M059J (cell line): ENCODE results near the gene NT5C3A. TPM values are rescaled to one million over a fixed set of nuclear protein-coding genes. Genes with fewer than 3 reads are reported as not detected.
"Not testable (repeated sequence)": the region's sequence is repeated elsewhere in the genome, so short reads cannot be mapped to it uniquely, and the experiment has no call there.

ENCODE experiments used
- DNase-seq: peaks from one replicate; pipeline ENCODE4 v3.0.0-alpha.2; 2012; ENCODE audit warnings: low read depth
- total RNA-seq: library from RNA; depleted of rRNA; stranded (reverse); fragments of >200 nt; shearing (Covaris generic); gene quantifications from 2 replicates; pipeline ENCODE4 v1.2.3, GENCODE V29; 2014; rRNA removed

The NT5C3A gene
- total RNA-seq = 42.7 and 43.7 TPM in 2 replicates

DNA sequence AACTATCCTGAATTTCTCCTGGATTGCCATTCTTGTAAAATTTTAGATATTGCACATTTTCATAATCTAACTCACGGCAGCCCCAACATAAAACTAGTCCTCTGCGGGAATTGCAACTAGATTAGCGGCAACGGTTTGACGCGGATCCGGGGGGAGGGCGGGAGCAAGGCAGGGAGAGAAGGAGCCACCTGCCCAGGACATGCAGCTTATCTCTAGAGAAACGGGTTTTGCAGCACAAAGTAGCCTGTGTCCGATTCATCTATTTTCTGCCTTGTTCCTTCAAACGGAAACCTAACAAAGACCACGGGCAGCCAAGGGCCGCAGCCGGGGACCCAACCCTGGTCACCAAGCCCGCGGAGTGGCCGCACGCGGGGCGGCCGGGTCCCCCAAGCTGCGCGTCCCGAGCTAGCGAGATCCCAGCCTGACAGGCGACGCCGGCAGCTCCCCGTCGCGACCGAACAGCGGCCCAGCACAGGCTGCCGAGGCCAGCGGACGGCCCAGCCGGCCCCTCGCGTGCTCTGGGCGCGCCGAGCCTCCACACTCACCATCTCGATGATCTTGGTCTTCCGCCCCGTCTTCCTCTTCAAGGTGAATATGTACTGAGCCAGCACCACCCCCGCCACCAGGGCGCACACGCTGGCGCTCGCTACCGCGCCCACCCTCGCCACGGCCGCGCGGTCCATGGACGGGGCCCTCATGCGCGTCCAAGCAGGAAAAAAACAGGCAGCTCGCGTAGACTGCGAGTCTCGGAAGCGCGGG, at the start of gene NT5C3A:
TSS of gene NT5C3A (minus strand) at position 754 of the 759 bp plus-strand sequence. CDS start at position 683, 71 bp downstream.
- peak; percentile 58 for DNase-seq

DNA sequence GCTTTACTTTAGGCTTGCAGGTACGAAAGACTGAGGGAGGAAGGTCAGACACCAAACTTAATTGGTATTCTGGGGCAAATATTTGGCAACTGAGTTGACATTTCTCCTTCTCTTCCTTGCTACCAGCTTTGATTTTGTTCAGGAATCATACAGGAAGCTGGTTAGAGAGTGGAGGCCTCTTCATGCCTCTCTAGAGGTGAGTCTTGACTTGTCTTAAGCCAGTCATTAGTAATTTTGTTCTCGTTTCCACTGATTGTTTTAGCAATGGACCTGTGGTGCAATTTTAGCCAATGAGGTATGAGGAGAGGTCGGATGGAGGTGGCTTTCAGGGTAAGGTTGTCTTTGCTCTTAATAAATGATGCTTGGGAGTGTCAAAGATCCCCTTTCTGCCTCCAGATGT, 49.0 kb upstream of the NT5C3A start:
- no peak for DNase-seq

DNA sequence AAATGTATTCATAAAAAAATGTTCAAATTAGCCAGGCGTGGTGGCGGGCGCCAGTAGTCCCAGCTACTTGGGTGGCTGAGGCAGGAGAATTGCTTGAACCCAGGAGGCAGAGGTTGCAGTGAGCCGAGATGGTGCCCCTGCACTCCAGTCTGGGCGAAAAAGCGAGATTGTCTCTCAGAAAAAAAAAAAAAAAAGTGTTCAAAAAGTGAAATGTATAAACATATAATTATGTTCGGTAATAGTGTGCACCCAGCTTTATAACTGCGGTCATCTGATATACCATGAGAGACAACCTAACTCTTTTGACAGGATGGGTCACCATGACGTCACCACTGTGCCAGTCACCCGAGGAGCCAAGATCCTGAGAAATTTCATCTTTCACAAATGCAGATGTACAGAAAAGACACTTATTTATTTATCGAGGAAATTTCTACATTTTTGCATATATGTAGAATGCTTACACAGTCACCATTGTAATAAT, 47.2 kb upstream of the NT5C3A start:
- peak; percentile 55 for DNase-seq

DNA sequence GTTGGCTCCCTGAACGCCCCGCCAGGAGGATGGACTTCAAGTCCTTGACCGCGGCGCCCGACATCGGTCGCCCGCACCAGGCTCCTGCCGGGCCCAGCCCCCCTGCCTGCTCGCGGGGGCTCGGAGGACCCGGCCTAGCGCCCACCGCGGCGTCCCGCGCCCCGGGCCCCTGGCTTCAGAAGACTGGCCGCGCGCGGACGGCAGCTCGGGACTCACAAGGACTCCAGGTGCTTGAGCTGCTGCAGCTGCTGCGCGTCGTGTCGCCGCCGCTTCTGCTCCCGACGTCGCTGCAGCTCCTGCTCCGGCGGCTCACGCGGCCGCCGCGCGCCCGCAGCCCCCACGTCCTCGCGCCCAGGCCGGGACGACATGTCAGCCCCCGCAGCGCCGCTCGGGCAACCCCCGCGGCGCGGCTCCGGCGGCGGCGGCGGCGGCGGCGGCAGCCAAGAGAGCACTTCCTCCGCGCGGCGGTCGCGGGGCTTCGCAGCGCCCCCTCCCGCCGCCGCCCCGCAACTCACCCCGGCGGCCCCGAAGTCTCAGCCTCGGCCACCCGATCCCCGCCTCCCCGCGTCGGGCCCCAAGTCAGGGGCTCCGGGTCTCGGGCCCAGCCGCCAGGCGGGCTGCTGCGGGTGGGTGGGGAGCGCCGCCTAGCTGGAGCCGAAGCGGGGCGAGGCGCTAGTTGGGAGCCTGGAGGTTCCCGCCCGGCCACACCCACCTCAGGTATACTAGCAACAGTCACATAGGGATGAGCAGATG, 46.6 kb upstream of the NT5C3A start, which contains the start of gene RP9:
TSS of gene RP9 (minus strand) at position 400 of the 753 bp plus-strand sequence. CDS start at position 368, 32 bp downstream.
- peak; percentile 60 for DNase-seq

DNA sequence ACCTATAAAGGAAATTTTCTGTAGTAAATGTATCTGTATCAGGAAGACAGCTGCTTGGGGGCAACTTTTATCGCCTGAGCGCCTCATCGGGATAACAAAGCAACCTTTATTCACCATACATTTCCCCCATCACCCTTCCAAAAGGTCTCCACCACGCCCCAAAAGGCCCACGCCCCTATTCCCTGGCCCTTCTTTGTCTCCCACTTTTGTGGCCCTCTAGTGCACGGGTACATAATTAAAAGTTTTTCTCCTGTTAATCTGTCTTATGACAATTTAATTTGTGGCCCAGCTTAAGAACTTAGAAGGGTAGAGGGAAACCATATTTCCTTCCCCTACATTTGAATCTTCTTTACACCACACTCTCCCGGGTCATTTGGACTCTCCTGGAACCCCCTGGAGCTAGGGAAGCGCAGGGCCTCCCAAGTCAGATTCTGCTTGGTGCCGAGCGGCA, 46.0 kb upstream of the NT5C3A start:
- DNase-seq = peak; percentile 57

DNA sequence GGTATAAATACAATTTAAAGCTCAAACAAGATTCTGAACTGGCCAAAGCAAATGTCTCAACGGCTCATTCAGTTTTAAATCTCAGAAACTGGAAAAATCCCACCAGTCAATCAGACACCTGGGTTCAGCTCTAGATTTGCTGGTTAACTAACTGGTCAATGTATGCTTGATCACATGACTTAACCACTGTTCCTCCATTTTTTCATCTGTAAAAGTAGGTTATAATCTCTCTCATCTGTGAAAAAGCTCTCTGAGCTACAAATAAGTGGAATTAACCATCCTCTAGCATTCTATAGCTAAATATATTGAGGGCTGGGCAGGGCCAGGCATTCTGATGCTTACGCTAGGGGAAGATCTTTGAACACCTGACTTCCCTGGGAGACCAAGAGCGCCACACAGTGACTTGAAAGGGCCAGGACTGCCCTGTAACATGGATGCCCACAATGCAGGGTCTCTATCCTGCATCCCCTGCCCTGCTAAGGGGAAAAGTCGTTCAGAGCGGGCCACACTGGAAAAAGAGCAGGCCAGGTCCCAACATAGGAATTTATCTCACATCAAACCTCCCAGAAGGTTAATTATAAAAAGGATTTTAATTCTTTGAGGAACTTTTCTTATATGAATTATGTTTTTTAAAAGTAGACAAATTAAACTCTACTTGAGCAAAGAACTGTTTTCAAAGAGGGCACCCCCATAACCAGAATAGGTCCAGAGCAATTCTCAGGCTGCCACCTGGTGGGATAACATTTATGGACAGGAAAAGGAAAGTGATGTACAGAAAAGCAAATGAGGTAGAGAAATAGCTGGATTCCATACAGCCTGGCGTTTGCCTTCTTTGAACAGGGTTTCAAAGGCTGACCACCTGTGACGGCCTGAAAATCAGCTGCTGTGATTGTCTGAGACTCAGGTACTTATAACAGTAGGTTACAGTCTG, 44.8 kb upstream of the NT5C3A start:
- DNase-seq = peak; percentile 63

DNA sequence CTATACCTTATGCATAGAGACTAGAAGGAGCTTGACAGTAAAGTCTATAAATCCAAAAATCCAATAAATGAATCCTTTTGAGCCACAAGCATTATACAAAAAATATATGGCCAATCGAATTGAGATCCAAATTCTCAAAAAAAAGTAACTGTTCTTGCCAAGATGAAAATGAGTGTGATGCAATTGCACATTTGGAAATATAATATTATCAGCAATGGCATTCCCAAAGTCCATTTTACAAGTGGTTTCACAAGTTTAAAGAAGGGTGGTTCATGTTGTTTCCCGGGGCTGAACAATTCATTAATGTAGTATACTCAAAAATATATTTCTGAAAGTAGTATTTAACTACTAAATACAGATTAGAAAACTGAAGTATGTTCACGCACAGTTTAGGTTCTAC, 39.3 kb upstream of the NT5C3A start:
- DNase-seq = no peak

DNA sequence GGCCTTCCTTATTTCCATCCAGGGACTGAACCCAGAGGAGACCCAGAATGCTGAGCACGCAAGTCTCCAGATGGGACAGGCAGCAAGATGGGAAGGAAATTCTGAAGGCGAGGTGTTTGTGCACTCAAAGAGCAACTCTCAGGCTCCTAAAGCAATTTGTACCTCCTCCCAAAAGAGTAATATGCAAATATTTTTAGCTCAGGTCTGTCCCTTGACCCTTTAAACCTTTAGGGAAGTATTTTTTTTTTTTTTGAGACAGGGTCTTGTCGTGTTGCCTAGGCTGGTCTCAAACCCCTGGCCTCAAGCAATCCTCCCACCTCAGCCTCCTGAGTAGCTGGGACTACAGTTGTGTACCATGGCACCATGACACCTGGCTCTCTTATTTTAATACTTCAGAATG, 38.2 kb upstream of the NT5C3A start:
- no peak for DNase-seq

DNA sequence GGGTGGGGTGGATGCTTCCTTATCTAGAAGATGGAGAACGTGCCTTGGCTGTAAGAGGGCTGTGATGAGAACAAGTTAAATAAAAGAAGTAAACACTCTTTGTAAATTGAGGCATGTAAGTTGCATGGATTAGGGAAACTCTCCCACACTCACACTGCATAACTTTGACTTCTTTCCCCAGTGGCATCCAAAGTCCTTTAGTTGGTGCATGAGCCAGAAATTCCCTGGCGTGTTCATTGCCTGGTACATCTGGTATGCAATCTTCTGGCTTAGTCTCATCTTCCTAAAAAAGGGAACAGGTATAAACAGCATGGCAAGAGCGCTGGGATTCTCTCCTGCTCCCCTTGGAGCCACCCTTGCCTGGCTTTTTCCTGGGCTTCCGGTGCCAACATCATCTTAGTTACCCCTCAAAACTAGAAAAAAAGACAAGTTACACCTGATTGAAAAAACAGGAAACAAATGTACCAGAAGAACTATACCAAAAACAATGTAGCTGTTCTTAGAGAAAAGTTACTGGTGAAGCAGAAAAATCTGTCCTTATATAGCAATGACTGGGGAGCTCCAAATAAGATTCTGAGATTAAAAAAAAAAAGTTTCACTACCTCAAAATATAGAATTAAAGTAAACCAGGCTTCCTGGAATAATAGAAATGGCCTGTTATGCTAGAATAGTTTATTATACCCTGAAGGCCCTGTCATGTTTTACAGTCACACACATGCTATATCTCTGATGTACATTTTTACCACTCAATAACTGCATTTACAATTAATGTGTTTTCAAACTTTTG, 36.8 kb upstream of the NT5C3A start:
- DNase-seq = no peak

DNA sequence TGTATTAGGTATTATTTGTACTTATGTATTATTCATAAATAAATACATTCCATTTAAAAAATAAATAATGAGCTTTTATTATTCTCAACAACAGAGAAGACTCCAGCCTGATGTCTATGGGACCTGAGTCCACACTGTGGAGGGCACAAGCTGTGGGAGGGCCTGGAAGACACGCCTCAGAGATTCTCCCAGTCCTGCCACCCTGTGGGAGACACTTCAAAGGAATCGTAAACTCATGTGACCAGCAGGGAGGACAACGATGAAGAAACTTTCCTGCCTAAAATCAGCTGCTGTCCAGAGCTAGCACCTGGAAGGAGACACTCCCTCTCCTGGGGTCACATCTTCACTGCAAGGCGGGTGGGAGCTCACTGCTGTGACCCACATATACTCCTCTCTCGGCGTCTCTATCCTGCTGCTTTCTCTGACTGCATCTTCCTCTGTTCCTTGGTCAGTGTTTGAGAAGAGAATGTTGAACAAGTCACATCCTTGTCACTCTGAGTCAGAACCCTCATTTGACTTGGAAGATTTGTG, 32.2 kb upstream of the NT5C3A start:
- not testable (repeated sequence) for DNase-seq

DNA sequence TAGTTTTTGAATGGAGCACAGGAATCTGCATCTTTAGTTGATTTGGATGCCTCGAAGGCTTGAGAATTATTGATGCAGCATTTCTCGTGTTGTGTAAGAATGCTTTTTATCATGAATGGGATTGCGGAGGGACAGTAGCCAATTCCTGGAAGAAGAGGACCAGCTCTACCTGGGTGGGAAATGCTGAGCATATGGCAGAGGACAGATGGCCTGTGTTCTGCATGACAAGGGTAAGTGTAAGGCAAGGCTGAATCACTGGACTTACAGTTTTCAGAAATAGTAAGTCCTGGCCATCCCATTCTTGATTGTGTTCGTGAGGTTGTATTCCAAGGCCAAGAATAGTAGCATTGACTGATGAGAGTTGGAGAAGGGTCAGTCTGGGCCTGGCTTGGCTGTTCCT, 30.7 kb upstream of the NT5C3A start:
- DNase-seq = no peak

DNA sequence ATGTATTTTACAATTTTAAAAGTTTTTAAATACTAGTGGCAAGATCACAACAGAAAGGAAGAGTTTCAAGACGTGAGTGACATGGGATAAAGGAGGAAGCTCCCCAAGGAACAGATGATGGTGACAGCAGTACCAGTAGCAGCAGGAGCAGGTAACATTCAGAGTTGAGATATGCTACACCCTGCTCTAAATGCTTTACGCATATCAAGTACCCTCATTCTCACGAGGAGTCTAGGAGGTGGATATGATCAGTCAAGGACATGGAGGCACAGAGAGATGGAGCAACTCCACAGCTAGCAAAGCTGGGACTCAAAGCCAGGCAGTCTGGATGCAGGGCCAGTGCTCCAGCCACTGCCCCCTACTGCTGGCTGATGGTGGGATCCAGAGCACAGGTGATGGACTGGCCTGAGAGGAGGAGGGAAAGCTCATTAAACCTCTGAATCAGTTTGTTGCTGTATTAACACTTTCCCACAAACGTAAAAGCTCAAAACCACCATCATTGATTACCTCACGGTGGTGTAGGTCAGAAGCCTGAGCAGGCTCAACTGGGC, 29.1 kb upstream of the NT5C3A start:
- no peak for DNase-seq

DNA sequence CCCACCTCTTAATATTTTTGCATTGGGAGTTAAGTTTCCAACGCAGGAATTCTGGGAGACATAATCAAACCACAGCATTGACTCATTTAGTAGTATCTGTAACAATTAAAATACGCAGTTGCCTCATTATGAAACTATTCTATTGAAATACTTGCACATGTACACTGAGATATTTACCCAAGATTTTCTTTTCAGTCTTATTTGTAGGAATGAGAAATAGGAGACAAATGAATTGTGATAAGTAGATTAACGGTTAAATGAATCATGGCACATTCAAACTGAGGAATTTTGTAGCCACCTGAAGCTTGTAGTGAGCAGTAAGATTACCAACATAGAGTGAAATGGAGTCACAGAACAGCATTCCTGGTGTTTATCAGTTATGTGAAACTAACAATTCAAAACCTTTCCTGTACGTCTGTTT, 28.5 kb upstream of the NT5C3A start:
- DNase-seq = peak; percentile 58

DNA sequence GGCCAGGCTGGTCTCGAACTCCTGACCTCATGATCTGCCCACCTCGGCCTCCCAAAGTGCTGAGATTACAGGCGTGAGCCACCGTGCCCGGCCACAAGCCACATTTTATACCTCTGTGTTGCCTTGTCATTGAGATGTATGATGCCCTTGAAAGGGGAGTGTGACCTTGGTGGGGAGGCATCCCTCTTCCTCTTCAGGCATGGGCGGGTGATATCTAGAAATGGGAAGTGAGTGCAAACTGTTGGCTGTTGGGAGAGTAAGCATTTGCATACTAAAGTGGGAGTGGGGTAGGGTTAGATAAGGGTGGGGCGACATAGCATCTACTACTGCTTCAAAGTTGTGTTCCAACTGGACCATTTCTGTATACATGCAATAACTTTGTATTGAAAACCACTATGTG, 26.6 kb upstream of the NT5C3A start:
- no peak for DNase-seq

DNA sequence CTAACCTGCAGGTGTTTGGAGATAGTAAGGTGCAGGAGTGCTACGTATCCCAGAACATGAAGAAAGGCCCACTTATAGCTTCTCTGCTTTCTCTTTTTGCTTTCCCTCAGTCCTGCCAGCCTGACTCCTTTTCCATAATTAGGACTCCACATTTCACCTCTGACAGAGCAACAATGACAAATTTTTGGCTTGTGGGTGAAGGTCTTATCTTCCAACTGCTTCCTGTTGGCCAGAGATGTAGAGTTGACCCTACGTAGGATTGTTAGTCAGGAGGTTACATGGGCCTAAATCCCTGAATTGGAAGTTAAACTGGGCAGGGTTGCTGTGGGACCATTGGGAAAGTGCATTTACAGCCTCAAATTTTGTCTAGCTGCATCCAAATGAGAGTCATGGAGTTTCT, 25.3 kb upstream of the NT5C3A start:
- no peak for DNase-seq

DNA sequence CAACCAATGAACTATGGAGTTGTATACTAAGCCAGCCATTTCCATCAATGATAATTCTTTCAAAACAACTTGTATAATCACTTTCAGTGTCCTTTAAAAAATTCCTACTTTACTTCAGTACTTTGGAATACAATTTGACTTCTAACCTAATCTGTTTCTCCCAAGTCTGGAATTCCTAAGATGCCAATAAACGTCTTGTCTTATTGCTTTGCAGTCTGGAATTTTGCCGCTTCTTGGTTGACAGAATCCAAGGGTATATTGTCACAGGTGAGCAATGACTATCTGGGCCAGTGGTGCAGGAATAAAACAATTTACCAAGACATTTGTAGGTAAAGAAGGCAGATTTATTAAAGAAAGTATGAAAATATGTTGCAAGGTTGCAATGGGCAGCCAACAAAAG, 24.8 kb upstream of the NT5C3A start:
- DNase-seq = no peak

DNA sequence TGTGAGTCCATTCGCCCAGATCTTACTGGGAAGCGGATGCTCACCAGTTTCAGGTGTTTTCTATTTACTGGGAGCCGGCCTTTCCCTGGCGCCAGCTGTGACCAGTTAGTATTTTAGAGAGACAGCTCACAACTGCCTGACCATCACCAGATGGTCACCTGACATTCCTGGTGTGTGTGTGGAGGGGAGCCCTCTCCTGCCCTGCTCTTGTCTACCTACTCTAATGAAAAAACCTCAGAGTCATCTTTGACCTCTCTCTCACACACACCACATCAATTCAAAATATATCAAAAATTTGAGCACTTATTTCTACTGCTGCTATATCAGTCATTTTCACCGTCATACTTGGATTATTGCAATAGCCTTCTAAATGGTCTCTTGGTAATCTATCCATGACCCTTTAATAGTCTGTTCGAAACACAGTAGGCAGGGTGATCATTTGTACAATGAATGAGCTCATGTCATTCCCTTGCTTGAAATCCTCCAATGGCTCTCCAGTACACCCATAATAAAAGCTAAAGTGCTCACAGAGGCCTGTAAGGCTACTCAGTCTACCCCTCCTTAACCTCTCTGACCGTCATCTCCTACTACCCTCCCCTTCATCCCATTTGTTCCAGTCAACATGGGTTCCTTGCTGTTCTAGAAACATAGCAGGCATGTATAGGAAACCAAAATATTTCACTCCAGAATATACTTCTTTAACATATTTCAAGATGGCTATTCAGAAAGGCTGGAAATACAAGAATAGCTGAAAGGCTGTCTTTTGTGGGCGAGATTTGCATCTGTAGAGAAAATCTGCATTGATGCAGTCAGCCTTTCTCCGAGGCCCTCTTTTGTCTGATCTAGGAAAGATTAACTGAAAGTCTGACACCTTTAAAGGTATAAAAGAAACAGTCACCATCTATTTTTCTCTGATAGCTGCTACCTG, 17.5 kb upstream of the NT5C3A start:
- no peak for DNase-seq

DNA sequence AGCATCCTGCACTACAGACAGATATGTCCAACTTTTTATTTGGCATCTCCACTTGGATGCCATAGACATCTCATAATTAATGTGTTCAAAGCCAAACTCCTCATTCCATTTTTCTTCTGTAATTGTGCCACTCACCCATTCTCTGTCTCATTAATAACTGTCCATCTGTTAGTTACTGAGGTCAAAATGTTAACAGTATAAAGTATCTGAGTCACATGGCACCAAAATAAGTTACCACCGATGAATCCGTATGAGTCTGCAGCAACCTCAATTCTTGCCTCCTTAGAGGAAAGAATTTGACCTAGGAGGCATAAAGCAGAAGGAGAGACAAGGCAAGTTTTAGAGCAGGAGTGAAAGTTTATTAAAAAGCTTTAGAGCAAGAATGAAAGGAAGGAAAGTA, 16.5 kb upstream of the NT5C3A start:
- no peak for DNase-seq

DNA sequence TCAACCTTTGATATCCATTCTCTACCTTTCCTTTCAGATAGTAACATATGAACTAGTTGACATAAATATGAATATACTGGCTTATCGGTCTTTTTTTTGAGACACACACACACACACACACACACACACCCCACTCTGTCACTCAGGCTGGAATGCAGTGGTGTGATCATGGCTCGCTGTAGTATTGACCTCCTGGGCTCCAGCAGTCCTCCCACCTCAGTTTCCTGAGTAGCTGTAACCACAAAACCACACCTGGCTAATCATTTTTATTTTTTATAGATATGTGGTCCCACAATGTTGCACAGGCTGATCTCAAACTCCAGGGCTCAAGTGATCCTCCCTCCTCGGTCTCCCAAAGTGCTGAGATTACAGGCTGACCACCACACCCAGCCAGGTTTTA, 14.2 kb upstream of the NT5C3A start:
- DNase-seq = peak; percentile 55
